ENCODE measurements around the gene CNR2.
"Not testable (repeated sequence)": the region's sequence is repeated elsewhere in the genome, so short reads cannot be mapped to it uniquely, and the experiment has no call there.

CNR2 gene

DNA sequence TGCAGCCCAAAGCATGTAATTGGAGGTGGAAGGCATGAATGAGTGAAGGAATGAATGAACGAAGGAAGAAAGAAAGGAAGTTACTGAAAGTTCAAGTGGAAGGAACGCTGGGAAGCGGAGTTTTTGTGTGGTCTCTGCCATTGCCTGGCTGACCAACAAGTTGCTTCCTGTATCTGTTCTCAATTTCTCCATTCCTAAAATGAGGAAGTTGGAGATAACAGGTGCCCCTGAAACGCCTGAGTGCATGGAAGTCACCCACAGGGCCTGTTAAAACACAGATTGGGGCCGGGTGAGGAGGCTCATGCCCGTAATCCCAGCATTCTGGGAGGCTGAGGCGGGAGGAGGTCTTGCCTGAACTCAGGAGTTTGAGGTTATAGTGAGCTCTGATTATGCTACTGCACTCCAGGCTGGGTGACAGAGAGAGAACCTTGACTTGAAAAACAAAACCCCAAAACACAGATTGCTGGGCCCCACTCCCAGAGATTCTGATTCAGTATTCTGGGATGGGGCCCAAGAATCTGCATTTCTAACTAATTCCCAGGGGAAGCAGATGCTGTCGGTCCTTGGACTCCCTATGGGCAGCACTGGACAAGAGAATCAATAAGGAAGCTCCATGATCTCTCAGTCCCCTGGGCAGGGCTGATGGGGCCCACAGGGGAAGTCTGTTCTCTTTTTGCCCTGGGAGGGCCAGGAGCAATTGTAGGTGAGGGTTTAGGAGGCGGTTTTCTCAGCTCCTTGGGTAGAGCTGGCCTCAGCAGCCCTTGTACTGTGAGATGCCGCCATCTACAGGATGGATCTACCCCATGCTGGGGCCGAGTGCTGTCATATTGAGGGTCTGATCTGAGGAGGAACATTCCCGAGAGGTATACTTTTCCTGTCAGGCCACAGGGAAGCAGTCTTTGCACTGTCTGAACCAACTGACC, 3.3 kb upstream of the CNR2 start:
- peak; percentile 69 for DNase-seq (ENCODE audit: low spot score)

DNA sequence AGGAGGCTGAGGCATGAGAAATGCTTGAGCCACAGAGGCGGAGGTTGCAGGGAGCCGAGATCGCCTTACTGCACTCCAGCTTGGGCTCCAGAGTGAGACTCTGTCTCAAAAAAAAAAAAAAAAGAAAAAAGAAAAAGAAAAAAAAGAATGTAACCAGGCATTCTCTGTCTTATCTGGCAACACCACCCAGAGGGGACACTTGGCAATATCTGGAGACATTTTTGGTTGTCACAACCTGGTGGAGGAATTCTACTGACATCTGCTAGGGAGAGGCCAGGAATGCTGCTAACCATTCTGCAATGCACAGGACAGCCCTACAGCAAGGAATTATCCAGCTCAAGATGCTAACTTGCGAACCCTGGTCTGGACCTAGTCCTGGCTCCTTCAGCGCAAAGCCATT, 2.3 kb upstream of the CNR2 start:
- no peak for DNase-seq (ENCODE audit: low spot score)

DNA sequence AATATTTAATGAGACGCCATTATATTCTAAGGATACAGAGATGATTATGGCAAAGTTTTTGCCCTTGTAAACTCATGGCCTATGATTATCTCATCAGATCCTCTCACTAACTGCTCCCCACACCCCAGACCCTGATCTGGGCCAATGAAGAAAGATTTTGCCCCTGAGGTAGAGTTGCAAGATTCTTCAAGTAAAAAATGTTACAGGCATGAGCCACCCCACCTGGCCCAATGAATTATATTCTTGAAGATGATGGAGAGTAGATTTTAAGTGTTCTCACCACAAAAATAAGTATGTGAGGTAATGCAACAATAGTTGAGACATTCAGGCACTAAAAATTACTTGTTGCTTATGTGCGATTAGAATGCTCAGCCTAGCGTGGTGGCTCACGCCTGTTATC, 1.8 kb upstream of the CNR2 start:
- no peak for DNase-seq (ENCODE audit: low spot score)

DNA sequence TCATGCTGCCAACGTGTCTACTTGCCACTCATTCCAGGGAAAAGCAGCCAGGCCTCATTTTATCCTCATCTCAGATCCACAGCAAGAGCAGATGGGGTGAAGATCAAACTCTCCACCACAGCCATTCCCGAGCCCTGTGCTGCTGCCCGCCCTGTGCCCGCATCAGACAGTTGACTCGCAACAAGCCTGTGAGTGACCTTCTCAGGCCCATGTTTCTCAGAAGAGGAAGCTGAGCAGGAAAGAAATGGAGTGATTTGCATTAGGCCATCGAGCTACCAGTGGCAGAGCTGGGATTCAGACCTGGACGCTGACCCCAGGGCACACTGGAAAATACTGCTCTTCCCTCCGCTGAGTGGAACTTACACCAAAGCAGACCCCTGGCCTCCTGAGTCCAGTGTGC, 1.2 kb downstream of the CNR2 start:
- no peak for DNase-seq (ENCODE audit: low spot score)

DNA sequence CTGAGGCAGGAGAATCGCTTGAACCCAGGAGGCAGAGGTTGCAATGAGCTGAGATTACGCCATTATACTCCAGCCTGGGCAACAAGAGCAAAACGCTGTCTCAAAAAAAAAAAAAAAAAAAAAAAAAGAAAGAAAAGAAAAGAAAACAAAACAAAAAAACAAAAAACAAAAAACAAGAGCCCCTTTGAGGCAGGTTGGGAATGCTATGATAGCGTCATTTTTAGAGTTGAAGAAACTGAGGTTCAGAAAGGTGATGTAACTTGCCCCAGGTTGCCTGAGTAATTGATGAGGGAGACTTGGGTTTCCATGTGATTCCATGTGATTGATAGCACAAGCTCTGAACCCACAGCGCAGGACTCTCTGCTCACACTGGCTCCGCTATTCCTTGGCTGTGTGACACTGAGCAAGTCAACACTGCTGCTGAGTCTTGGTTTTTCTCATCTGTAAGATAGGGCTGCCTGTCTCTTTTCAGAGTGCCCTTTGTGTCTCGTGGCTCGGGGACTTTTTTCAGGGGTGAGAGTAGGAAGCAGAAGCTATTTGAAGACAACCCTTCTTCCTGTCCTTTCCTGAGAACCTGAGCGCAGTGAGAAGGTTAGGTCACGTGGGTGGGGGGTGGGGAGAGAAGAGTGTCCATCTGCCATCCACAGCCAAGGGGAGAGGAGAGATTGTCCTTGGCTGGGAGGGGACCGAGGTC, 2.5 kb downstream of the CNR2 start:
- no peak for DNase-seq (ENCODE audit: low spot score)

DNA sequence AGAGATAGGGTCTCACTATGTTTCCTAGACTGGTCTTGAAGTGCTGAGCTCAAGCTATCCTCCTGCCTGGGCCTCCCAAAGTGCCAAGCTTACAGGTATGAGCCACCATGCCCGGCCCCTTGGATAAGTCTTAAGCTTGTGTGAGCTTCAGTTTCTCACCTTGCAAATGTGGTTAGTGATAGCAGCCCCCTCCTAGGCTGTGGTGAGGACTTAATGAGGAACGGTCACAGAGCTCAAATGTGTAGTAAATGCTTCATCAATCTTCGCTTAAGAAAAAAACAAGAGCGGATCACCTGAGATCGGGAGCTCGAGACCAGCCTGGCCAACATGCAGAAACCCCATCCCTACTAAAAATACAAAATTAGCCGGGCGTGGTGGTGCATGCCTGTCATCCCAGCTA, 3.0 kb downstream of the CNR2 start:
- DNase-seq (ENCODE audit: low spot score): no peak

DNA sequence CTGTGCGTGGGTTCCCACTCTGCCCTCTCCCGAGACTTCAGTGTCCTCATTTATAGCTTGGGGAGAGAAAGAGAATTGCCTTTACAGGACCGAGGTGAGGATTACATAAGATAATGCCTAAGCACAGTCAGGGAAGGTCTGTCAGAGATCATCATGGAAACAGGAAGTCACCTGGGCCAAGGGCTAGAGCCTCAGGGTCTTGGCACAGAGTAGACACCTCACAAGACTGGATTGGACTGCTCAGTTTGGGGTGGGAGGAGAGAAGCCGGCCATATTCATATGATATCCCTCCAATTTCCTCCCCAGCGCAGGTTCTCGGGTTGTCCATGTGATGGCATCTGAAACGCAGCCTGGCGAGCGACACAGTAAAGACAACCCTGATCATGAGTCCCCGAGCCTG, 3.8 kb downstream of the CNR2 start:
- DNase-seq (ENCODE audit: low spot score): no peak

DNA sequence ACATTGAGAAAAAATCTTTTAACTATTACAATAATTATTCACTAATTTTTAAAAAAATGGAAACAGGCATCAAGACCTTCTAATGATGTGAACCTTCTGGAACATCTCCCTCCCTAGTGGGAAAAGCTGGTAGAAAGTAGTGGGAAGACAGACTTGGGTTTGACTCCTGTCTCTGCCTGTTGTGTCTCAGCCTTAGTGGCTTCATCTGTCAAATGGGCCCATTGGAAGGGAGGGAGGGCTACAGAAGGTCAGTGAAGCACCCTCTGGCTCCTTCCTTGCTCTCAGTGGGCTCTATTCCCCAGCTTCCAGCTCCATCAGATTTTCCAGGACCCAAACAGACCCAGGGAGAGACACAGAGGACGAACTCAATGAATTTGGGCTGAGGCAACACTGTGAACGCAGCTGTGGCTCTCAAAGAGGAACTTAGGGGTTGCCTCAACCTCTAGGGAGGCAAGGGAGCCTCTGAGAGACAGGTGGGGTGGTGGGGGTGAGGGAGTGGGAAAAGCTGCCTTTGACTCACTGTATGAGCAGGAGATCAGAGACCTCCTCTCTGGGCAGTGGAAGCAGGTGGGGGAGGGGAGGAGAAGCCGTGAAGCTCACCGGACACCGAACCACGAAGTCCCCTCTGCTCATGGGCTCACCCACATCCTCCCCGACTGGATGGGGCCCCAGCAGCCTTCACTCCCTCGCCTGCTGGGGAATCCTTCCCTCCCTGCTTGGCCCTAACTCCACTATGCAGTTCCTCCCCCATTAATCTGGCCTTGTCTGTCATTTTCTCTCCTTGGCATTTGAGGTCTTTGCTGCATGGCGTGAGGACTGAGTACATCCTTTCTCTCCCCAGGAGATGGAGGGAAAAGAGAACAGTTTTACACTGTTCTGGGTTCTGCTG, 4.5 kb downstream of the CNR2 start:
- DNase-seq (ENCODE audit: low spot score): no peak

DNA sequence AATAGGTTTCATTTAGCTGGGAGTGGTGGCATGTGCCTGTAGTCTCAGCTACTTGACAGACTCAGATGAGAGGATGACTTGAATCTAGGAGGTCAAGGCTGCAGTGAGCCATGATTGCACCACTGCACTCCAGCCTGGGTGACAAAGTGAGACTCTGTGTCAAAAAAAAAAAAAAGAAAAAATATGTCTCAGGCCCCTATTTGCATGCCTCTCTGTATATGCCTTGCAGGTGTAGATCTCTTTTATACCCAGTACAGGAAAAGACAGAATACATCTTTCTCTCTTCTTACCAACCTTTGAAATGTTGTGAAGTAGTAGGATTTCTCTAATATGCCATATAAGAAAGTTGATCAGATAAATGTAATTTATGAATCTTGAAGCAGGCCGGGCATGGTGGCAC, 6.4 kb downstream of the CNR2 start:
- DNase-seq (ENCODE audit: low spot score): no peak

DNA sequence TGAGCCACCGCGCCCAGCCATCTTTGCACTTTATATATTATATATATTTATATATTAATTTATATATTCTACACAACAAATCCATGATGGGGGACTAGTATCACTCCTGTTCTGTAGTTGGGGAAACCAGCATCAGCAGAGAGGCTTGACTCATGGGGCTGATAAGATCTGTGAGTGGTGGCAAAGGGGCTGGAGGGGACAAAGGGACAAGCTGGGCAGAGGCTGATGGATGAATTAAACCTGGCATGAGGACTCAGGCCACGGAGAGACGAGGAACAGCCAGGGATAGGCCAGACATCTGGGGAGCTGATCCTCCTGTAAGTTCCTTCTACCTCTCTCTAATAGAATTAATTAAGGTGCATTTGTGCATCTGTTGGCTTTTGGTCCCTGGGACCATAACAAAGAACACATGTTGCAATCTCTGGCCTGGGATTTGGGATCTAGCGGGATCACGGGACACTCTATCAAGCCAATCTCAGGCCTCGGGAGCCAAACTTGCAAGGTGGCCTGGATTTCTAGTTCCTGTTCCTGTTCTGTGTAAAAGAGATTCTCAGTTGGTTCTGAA, 7.6 kb downstream of the CNR2 start:
- no peak for DNase-seq (ENCODE audit: low spot score)

DNA sequence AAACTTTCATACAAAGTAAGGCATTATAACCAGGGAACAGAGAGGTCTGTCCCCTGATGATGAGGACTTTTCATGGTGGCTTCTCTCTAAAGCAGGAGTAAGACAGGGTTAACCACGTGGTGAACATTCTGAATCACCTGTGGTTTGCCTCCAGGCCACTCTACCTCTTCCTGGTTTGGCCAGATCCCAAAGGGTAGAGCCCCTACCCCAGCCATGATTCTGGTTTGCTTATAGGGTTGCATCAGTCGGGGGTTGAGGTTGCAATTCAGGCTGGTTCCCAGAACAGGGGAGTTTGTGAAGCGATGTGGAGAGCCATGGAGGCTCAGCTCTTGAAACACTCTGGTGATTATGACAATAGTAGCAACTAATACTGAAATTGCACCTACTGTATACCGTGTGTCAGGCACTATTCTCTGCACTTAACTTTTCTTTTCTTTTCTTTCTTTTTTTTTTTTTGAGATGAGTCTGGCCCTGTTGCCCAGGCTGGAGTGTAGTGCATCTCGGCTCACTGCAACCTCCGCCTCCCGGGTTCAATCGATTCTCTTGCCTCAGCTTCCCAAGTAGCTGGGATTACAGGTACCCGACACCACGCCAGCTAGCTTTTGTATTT, 8.3 kb downstream of the CNR2 start:
- no peak for DNase-seq (ENCODE audit: low spot score)

DNA sequence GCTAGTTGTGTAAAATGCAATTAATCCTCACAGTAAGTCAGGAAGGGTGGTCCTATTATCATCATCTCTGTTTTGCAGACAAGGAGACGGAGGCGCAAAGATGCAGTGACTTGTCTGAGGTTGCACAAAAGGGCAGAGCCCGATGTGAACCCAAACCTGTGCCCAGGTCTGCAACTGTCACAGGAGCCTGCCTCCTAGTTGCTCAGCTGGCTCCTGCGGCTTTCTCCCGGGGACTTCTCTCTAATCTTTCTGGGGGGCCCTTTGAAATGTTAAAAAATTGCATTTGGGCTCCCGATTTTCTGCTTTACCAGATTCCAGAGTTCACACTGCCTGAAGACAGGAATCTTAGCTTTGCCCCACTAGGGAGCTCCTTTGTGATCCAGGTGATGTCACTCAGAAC, 9.4 kb downstream of the CNR2 start:
- DNase-seq (ENCODE audit: low spot score): no peak

DNA sequence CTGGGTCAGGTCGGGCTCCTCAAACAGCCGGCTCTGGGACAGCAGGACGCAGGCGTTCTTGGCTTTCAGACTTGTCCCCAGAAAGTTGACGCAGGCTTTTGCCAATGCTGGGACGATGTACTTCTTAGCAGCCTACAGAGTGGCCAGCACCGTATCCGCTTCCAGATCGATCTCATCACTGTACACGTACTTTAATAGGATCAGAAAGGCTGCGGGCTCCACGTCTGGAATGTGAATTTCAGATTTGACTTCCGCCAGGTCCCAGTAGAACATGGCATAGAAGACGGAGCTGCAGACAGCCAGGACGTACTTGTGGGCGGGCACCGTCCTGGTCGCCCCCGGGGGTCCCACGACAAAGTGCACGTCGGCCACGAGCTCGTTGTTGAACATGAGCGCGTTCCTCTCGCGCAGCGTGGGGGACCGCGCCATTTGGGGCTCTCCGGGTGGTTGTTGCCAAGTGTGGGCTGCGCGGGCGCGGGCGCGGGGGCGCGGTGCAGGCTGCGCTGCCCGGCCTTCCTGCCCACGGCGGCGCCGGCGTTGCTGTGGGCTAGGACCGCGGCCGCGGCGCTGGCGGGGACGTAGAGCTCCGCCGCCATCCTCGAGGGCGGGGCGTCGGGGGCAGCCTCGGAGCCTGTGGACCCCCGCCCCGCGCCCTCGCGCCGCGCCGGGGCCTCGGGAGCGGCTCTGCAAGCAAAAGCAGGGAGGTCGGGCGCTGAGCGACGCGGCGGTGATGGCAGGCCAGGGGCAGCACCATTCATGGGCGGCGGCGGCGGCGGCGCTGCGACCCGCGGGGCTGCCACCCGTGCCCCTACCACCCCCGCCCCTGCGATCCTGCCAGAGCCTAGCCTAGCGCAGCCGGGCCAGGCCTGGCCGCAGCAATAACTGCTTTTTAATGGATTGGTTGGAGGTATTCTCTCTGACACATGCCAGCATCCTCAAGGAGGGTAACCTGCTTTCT, 10.6 kb downstream of the CNR2 start:
- no peak for DNase-seq (ENCODE audit: low spot score)

DNA sequence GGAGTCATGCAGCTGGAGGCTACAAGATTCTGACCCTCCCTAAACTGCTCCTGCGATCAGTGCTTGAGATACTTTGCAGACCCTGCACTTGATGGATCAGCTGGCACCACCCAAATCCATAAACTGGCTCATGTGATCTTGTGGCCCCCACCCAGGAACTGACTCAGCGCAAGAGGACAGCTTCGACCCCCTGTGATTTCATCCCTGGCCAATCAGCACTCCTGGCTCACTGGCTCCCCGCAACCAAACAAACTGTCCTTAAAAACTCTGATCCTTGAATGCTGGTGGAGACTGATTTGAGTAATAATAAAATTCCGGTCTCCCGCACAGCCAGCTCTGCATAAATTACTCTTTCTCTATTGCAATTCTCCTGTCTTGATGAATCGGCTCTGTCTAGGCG, 13.1 kb downstream of the CNR2 start:
- DNase-seq (ENCODE audit: low spot score): not testable (repeated sequence)

DNA sequence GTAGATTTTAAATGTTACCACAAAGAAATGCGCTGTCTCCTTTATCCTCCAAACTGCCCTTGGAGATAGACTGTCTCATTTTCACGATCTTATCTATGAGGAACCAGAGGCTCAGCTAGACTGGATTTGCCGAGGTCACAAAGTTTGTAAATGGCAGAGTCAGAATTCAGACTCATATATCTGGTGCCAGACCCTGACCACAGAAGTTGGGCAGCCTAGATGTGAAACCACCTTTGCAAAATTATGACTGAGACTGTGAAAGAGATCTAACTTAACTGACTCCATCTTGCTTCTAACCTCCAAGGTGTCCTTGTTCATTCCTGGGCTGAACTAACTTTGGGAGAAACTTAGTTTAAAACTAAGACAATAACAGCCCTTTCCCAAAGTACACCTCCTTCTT, 14.1 kb downstream of the CNR2 start:
- no peak for DNase-seq (ENCODE audit: low spot score)

DNA sequence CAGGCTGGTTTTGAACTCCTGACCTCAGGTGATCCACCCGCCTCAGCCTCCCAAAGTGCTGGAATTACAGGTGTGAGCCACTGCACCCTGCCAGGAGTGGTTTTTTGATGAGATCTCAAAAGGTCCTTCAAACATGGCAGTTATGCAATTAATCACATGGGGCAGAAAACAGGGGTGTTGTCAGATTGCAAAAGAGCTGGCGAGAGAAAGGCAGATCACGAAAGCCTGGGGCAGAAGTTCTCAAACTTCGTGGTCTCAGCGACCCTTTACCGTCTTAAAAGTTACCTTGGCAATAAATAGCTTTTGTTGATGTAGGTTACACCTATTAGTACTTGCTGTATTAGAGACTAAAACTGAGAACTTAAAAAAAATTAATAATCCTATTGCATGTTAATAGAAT, 16.1 kb downstream of the CNR2 start:
- no peak for DNase-seq (ENCODE audit: low spot score)

DNA sequence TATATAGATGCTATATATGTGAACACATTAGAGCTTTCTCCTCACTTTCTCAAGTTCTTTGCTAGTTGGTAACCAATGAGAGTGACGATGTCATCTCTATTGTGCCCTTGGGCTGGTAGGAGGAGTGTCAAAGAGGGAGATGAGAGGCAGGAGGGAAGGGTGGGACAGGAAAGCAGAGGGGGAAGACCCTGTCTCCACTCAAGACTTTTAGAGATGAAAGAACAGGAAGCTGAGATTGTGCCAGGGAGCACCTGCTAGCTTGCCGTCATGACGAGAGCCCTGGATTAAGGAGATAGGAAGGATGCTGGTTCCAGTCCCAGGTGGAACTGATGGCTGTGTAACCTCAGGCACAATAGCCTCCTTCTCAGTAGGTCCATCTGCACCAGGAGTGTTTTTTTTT, 16.7 kb downstream of the CNR2 start:
- DNase-seq (ENCODE audit: low spot score): no peak

DNA sequence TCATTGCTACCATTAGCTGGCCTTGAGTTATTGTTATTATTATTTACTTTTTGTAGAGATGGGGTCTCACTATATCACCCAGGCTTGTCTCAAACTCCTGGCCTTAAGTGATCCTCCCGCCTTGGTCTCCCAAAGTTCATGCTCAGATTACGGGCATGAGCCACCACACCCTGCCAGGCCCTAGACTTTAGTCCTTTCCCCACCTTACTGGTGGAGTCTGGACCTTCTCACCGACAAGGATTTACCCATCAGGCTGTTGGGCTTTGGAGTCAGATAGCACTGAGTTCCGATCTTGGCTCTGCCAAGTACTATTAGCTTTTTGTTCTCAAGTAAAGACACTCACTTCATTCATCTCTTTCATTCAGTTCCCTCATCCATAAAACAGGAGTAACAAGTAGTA, 17.2 kb downstream of the CNR2 start:
- DNase-seq (ENCODE audit: low spot score): no peak

DNA sequence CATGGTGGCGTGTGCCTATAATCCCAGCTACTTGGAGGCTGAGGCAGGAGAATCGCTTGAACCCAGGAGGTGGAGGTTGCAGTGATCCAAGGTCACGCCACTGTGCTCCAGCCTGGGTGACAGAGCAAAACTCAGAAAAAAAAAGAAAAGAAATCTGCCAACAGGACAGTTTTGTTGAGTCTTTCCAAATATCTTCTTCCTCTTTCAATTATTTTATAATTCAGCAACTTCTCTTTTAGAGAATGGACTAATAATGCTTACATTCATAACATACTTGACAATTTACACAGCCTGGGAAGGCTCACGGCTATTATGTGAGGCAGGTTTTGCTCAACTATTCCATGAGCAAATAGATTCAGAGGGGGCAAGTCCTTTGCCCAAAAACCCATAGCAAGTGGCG, 18.1 kb downstream of the CNR2 start:
- no peak for DNase-seq (ENCODE audit: low spot score)

DNA sequence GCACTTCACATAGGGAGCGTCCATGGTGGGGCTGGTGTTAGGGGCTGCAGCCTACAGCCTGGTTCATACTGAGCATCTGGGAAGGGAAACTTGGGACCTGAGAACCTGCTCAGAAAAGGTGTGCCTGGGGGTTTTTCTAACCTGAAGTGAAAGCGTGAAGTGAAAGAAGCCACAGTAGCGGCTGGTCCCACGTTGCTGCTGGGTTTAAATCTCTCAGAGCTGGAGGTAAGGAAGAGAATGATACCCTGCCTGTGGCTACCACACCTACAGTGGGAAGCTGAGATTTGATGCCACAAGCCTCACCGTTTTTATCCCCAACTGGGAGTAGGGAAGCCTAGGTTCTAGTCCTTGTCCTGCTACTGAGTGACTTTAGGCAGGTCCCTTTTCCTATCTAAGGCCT, 24.1 kb downstream of the CNR2 start:
- DNase-seq (ENCODE audit: low spot score): no peak

DNA sequence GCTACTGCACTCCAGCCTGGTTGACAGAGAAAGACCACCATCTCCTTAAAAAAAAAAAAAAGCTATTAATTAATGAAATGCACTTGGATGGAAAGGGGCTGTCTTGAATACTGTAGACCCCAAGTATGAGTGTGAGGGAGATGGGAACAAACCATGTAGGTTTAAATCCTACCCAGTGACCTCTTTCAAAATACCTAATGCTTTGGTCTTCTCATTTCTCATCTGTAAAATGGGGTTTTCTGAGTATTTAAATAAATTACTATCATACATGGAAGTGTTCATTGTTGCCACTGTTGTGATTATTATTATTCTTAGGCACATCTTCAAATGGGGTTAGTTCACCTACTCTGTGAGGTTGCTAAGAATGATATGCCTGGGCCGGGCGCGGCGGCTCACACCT, 27.9 kb downstream of the CNR2 start:
- DNase-seq (ENCODE audit: low spot score): no peak

Data from hematopoietic multipotent progenitor cell treated with erythropoietin and hydrocortisone succinate and interleukin-3 and kit ligand, for 15 days (in vitro differentiated cells).